NK-92 (cell line): ENCODE data around the gene SYT6.

Experiments used
- DNase-seq: peaks from one replicate; lab custom pipeline; 2025; ENCODE audit not compliant: unreplicated experiment; lab: John Stamatoyannopoulos, UW

The SYT6 gene

GRCh38 chr1:114094363-114094634 lies 59.4 kb downstream of the SYT6 start:
- DNase-seq, result no peak

DNA sequence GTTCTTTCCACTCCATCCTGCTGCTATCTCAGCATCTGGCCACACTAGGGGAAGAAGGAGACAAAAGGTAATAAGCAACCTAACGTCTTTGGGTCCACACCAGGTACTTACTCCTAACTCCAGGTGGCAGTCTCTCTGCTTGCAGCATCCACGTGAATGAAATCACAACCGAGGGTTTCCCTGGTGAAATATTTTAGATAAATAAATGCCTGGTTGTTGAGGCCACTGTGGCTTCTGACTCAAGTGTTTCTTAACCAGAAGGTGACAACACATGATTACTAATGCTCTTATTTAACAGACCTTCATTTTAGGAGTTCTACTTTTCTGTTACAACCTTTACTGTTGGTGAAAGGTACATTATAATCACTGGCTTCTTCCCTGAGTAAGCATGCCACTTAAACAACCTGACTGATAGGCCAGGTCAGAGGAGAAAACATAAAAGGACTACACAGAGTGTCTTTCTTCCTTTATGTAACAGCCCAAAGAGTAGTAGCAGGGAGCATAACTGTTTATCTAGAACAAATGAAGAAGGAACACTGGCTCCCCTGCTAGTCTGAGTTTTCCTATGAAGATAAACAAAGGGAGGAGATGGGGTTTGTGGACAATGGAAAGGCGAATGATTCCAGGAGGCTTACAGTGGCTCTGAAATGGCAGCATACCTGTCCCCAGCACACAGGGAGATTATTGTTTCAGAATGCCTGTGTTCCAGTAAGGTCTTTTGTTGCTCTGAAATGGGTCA lies 59.9 kb downstream of the SYT6 start:
- DNase-seq, result no peak

GRCh38 chr1:114092186-114093062 lies 61.2 kb downstream of the SYT6 start:
- no peak for DNase-seq

DNA sequence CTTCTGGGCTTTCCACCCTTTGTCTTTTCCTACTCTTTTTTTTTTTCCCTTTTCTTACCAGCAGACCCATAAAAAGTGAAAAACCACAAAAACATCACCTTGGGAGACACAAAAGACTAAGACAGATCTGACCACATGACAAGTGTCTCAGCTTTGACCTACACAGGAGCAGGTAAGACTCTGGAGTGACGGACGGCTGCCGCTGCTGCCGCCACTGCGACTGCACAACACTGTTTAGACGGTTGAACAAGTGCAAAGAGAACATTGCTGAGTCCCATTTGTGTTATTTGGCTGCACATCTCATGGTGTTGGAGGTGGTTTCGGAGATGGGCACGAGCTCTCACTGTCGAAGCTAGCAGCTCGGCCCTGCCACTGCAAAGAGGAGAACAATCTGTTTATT lies 62.0 kb downstream of the SYT6 start:
- no peak for DNase-seq

GRCh38 chr1:114090738-114091505 lies 62.7 kb downstream of the SYT6 start:
- DNase-seq, result no peak

DNA sequence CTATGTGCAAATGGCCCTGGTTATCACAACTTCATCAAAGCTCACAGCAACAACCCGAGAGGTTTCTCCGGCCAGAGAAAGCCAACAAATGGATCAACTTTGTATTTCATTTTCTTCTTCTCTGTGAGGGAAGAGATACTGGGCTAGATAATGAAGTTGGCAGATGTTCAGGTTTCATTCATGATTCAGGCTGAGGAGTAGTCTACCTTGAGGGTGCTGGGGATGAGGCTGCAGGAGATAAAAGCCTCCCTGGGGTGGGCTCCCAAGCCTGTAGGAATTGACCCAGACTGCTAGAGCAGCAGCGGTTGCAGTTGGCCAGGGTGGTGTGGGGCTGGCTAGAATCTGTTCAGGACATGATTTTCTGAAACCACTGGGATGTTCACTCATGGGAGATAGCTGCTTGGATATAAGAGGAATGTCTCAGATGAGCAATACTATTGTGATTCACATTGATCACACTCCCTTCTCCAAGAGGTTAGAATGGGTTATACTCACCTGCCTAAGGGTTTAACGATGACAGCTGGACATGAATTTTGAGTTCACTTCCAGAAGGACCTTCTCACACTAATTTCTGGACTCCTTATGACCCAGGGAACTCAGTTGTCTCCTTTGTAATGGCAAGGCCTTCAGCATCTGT lies 64.0 kb downstream of the SYT6 start:
- no peak for DNase-seq

DNA sequence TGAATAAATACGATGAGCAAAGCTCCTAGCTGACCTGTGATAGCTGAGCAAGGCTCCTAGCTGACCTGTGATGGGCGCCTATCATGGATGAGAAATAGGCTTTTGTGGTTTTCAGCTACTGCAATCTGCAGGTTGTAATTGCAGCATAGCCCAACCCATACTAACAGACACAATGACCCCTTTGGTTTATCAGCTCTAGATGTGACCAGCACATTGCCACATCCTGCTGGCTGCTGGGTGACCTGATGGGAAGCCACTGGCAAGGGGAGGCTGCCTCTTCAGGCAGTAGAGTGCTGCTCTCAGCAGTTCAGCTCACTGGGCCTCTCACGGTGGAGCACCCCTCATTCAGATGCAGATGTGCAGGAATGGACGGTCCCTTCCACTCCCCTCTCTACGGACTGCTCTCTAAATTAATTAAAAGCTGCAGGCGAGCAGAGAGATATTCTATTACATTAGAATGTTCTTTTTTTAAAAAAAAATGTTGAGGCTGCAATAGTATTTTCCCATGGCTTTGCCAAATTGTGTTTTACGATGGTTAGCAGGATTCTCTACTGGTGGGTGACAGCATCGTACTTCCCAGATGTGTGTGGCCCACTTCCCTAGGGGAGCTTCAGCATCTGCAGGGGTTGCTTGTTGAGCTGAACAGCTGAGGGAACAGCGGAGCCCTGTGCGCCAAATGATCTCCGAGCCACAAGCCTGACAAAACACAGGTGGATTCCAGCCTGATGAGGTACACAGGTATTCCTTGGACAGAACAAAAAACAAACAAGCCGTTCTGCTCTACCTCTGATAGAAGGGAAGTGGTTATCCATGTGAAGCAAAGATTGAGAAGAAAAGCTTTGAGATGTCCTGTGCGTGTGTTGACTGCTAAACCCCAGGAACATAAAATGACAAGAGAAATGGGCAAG lies 65.0 kb downstream of the SYT6 start:
- DNase-seq, result no peak

- DNase-seq, result no peak
Observed at GRCh38 chr1:114087495-114087894, 66.2 kb downstream of the SYT6 start.

GRCh38 chr1:114086601-114087368 lies 66.9 kb downstream of the SYT6 start:
- DNase-seq, result no peak

- DNase-seq, result no peak
Observed at GRCh38 chr1:114082867-114083585, 70.6 kb downstream of the SYT6 start.

GRCh38 chr1:114082304-114082630 lies 71.4 kb downstream of the SYT6 start:
- DNase-seq, result no peak

DNA sequence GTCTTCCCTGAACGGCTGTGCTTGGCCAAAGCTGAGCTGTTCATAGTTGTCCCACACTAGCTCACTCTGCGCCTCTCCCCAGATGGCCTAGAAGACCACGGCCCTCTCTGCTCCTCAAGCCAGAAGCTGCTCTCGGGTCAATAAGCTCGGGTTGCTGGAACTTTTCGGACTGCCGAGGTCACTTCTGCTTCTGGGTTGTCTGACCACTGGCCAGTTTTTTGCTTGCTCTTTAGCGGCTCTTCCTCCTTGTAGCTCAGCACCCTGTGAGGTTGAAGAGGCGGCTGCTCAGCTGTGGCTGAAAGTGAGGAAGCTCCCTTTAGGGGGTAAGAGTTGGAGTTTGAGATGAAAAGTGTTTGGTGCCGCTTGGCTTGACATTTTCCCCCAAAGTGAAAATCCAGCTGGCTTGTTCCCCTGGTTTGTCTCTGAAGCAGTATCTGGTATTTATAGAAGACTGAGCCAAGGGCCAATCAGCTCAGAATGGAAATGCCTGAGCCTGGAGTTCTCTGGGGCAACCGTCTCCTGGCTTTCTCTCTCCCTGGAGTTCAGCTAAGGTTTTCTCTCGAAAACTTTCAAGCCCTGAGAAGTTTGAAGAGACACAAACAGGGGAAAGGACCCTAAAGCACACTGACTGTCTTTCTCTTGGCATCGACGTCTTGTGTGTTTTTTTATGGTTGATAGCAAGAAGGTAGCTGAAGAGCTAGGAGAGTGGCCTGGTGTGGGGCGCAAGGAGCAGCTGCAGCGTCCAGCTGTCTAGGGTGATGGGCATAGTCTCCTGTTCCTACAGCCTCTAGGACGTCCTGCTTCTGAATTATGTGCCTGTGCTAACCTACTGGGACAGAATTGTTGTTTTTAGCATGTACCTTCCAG lies 72.0 kb downstream of the SYT6 start:
- no peak for DNase-seq

DNA sequence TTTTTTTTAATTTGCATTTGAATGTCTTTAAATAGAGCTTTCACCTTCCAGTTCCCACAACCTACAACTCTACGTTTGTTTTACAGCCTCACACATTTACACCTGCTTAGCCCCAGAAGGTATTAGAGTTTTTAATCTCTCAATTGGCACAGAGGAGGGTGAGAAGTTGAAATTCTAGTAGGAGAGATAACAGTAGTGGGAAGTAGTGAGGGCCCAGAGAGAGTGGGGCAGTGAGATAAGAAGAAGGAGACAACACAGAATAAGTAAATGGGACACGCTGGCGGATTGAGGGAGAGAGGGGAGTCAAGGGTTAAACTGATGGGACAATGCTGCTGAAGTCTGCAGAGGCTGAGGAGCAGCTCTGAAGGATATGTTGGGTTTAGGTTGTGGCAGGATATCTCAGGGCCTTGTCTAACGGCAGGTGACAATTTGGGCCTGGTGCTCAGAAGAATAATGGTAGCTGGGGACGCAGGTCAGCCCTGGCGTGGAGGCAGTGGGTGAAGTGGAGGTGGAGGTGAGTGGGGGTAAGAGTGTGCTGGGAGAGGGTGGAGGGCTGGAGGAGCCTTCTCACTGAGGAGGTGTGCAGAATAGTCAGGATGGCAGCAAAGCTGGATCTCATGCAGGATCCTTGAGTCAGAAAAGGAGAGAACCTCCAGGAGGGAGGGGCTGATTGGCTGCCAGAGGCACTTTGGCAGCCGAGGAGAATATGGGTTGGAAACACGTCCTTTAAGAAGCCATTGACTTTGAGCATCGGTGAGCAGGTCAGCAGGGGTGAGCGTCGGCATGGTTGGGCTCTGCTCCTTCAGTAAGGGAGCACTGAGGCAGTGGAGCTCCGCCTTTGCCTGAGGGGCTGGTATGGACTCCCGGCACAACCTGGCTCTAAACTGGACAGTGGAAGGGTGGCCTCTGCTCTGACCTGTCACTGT lies 72.9 kb downstream of the SYT6 start:
- DNase-seq, result no peak

- DNase-seq, result no peak
Observed at GRCh38 chr1:114079596-114080190, 74.0 kb downstream of the SYT6 start.

DNA sequence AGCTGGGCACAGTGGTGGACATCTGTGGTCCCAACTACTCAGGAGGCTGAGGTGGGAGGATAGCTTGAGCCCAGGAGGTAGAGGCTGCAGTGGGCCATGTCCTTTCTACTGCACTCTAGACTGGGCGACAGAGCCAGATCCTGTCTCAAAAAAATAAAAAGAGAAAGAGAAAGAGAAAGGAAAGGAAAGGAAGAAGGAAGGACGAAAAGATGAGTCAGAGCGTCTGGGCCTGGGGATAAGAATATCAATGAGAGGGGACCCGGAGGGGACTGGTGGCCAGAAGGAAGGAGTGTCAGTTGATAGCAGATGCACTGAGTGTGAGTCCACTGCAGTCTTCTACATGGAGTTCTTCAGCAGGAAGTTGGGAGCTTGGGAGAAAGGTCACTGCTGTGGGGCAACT lies 75.6 kb downstream of the SYT6 start:
- DNase-seq, result no peak

DNA sequence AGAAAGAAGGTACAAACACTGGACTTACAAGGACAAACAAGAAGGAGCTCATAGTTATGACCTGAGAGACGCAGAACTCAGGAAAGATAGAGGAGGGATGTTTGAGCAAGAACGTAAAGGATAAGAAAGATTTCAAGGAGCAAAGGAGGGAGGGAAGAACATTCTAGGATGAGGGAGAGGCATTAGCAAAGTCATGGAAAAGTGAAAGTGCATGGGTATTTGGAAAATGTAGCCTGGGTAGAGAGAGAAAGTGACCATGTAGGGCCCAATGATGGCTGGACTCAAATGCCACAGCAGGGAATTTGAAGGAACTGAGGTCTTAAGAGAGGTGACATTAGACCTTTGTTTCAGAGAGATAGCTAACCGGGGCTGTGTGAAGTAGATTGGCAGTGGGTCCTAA lies 76.5 kb downstream of the SYT6 start:
- DNase-seq, result no peak

DNA sequence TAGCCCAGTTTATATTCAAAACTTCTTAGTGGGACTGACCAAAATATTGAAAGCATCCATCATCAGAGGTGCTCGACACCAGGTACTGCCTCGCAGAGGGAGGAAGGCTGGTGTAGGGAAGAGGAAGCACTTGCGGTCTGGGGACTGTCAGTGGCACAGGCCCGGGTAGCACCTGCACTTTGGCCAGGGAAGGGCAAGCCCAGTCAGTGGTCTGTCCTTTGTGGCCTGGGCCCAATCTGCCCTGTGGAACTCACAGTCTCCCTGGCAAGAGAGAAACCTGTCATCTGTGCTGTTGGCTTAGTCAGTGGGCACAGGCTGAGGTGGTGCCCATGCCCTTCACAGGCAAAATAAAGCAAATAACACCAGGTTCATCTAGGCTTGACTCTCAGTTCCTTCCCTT lies 77.4 kb downstream of the SYT6 start:
- no peak for DNase-seq
